ENCODE results near the gene SLMAP. TPM values are rescaled to one million over a fixed set of nuclear protein-coding genes. Genes with fewer than 3 reads are reported as not detected.

SLMAP gene
- total RNA-seq, 1 experiment from 2014 or later: 79.5 TPM

DNA sequence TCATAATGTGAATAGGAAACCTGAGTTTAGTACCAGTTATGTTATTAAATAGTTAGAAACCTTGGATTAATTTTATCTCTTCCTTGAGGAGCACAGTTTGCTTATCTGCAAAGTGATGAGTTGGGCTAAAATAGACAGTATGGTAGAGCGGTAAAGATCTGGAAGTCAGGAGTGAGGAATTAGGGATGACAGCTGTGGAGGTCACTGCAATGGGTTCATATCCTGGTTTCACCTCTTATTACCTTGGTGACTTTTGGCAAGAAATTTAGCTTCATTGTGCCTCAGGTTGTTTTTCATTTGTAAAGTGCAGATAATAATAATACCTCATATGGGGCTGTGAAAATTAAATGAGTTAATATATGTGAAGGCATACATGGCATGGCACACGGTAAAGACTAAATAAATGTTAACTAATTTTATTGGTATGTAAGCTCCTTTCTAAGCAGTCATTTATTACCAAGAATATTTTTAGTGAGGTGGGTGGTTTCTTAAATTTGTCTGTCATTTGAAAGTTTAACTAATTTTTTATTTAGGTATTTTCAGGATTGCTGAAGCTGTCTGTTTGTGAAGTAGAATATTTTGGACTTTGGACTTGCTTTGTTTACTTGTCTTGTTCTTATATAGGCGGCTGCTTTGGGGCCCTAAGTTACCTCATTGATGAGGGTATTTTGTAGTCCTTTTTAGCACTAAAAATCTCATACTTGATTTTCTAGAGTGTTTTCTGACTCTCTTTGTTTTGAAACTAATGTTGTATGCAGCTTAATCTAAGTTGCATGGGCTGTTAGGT lies 41.8 kb downstream of the SLMAP start:
- Mint-ChIP-seq H3K27me3 (ENCODE audit: low read depth) (no peaks in the 10 kb centered on the region), H3K9me3 (no peaks in the 10 kb centered on the region), H3K4me3 (no peak overlapping the region), H3K36me3 (no peaks in the 10 kb centered on the region), H3K27ac (peak overlapping the region; percentile 71; the same call in 1 of the 2 replicates), H3K4me1 (peaks cover 20% of the 10 kb centered on the region)
- ATAC-seq (no peak), DNase-seq (ENCODE audit: low spot score) (no peak)
- CTCF ChIA-PET: no interaction called here
- POLR2A ChIA-PET: interaction anchor here (0.7 kb wide), 1 partner anchor 122 kb away, joined by 3 read pairs; no protein-coding TSS in a partner anchor
- TF ChIP-seq, protein P1, sequence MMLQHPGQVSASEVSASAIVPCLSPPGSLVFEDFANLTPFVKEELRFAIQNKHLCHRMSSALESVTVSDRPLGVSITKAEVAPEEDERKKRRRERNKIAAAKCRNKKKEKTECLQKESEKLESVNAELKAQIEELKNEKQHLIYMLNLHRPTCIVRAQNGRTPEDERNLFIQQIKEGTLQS (CRISPR knock-in tag; conservative IDR thresholded peaks at IDR 0.05): no peak
- no peak for TF ChIP-seq ZNF423 (CRISPR knock-in tag; IDR thresholded peaks at IDR 0.05)
- TF ChIP-seq, protein P2, sequence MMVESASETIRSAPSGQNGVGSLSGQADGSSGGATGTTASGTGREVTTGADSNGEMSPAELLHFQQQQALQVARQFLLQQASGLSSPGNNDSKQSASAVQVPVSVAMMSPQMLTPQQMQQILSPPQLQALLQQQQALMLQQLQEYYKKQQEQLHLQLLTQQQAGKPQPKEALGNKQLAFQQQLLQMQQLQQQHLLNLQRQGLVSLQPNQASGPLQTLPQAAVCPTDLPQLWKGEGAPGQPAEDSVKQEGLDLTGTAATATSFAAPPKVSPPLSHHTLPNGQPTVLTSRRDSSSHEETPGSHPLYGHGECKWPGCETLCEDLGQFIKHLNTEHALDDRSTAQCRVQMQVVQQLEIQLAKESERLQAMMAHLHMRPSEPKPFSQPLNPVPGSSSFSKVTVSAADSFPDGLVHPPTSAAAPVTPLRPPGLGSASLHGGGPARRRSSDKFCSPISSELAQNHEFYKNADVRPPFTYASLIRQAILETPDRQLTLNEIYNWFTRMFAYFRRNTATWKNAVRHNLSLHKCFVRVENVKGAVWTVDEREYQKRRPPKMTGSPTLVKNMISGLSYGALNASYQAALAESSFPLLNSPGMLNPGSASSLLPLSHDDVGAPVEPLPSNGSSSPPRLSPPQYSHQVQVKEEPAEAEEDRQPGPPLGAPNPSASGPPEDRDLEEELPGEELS (CRISPR knock-in tag; IDR thresholded peaks at IDR 0.05): no peak
- TF ChIP-seq, protein P3, sequence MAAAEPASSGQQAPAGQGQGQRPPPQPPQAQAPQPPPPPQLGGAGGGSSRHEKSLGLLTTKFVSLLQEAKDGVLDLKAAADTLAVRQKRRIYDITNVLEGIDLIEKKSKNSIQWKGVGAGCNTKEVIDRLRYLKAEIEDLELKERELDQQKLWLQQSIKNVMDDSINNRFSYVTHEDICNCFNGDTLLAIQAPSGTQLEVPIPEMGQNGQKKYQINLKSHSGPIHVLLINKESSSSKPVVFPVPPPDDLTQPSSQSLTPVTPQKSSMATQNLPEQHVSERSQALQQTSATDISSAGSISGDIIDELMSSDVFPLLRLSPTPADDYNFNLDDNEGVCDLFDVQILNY (CRISPR knock-in tag; IDR thresholded peaks at IDR 0.05): no peak
- TF ChIP-seq, protein P4, sequence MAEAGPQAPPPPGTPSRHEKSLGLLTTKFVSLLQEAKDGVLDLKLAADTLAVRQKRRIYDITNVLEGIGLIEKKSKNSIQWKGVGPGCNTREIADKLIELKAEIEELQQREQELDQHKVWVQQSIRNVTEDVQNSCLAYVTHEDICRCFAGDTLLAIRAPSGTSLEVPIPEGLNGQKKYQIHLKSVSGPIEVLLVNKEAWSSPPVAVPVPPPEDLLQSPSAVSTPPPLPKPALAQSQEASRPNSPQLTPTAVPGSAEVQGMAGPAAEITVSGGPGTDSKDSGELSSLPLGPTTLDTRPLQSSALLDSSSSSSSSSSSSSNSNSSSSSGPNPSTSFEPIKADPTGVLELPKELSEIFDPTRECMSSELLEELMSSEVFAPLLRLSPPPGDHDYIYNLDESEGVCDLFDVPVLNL (CRISPR knock-in tag; IDR thresholded peaks at IDR 0.05; ENCODE audit: borderline replicate concordance, low read depth): no peak
- TF ChIP-seq NFE2L1 (CRISPR knock-in tag; IDR thresholded peaks at IDR 0.05): no peak
- TF ChIP-seq, protein P5, sequence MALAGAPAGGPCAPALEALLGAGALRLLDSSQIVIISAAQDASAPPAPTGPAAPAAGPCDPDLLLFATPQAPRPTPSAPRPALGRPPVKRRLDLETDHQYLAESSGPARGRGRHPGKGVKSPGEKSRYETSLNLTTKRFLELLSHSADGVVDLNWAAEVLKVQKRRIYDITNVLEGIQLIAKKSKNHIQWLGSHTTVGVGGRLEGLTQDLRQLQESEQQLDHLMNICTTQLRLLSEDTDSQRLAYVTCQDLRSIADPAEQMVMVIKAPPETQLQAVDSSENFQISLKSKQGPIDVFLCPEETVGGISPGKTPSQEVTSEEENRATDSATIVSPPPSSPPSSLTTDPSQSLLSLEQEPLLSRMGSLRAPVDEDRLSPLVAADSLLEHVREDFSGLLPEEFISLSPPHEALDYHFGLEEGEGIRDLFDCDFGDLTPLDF (CRISPR knock-in tag; IDR thresholded peaks at IDR 0.05): no peak
- no peak for TF ChIP-seq NR3C1 (CRISPR knock-in tag; conservative IDR thresholded peaks at IDR 0.05; ENCODE audit: low read depth)
- no peak for TF ChIP-seq ZBTB21 (CRISPR knock-in tag; IDR thresholded peaks at IDR 0.05; ENCODE audit: borderline replicate concordance)
- no peak for TF ChIP-seq CBFB (CRISPR knock-in tag; IDR thresholded peaks at IDR 0.05; ENCODE audit: low read depth)

DNA sequence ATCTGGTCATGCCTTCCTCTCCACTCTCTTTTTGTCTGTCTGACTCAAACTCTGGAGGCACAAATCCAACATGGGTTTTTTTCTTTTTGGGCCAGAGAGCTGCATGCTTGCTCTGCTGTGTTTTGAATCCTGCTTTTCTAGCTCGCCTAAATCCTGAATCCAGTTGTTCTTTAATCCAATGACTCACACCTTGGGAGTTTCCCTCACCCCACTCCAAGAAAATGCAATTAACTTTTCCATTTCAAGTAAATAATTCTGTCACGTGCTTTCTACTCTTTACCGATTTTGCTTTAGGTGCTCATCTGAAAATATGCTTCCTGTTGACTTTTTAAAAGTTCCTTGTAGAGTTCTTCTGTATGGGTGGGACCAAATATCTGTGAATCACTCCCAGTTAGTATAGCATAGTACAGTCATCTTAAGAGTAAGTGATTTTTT lies 47.6 kb downstream of the SLMAP start:
- Mint-ChIP-seq H3K4me3 (no peak overlapping the region), H3K36me3 (no peaks in the 10 kb centered on the region), H3K27ac (peak overlapping the region; percentile 67; the same call in 1 of the 2 replicates), H3K9me3 (no peaks in the 10 kb centered on the region), H3K4me1 (peaks cover 51% of the 10 kb centered on the region), H3K27me3 (ENCODE audit: low read depth) (no peaks in the 10 kb centered on the region)
- ATAC-seq: peak; percentile 76
- no peak for DNase-seq (ENCODE audit: low spot score)
- ChIA-PET POLR2A (no interaction called here), CTCF (interaction anchor here (0.6 to 1.0 kb wide), 2 partner anchors 17 to 34 kb away, joined by 3 read pairs; no protein-coding TSS in a partner anchor)
- TF ChIP-seq, protein P6, sequence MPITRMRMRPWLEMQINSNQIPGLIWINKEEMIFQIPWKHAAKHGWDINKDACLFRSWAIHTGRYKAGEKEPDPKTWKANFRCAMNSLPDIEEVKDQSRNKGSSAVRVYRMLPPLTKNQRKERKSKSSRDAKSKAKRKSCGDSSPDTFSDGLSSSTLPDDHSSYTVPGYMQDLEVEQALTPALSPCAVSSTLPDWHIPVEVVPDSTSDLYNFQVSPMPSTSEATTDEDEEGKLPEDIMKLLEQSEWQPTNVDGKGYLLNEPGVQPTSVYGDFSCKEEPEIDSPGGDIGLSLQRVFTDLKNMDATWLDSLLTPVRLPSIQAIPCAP (CRISPR knock-in tag; IDR thresholded peaks at IDR 0.05): no peak
- TF ChIP-seq, protein P7, sequence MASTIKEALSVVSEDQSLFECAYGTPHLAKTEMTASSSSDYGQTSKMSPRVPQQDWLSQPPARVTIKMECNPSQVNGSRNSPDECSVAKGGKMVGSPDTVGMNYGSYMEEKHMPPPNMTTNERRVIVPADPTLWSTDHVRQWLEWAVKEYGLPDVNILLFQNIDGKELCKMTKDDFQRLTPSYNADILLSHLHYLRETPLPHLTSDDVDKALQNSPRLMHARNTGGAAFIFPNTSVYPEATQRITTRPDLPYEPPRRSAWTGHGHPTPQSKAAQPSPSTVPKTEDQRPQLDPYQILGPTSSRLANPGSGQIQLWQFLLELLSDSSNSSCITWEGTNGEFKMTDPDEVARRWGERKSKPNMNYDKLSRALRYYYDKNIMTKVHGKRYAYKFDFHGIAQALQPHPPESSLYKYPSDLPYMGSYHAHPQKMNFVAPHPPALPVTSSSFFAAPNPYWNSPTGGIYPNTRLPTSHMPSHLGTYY (CRISPR knock-in tag; IDR thresholded peaks at IDR 0.05): no peak
- TF ChIP-seq, protein P8, sequence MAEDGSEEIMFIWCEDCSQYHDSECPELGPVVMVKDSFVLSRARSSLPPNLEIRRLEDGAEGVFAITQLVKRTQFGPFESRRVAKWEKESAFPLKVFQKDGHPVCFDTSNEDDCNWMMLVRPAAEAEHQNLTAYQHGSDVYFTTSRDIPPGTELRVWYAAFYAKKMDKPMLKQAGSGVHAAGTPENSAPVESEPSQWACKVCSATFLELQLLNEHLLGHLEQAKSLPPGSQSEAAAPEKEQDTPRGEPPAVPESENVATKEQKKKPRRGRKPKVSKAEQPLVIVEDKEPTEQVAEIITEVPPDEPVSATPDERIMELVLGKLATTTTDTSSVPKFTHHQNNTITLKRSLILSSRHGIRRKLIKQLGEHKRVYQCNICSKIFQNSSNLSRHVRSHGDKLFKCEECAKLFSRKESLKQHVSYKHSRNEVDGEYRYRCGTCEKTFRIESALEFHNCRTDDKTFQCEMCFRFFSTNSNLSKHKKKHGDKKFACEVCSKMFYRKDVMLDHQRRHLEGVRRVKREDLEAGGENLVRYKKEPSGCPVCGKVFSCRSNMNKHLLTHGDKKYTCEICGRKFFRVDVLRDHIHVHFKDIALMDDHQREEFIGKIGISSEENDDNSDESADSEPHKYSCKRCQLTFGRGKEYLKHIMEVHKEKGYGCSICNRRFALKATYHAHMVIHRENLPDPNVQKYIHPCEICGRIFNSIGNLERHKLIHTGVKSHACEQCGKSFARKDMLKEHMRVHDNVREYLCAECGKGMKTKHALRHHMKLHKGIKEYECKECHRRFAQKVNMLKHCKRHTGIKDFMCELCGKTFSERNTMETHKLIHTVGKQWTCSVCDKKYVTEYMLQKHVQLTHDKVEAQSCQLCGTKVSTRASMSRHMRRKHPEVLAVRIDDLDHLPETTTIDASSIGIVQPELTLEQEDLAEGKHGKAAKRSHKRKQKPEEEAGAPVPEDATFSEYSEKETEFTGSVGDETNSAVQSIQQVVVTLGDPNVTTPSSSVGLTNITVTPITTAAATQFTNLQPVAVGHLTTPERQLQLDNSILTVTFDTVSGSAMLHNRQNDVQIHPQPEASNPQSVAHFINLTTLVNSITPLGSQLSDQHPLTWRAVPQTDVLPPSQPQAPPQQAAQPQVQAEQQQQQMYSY (CRISPR knock-in tag; IDR thresholded peaks at IDR 0.05): peak; percentile 91
- no peak for TF ChIP-seq ZNF416 (CRISPR knock-in tag; IDR thresholded peaks at IDR 0.05)

Data from WTC11 (cell line).